BLaER1 (cell line): Measurements from ENCODE around the gene DOCK4.
"Not testable (repeated sequence)": the region's sequence is repeated elsewhere in the genome, so short reads cannot be mapped to it uniquely, and the experiment has no call there.

Experiments
- H3K27ac ChIP-seq: shearing (Covaris generic); formaldehyde crosslinking; 2 replicates; pipeline ENCODE4 v1.8.1; 2022
- H3K27me3 ChIP-seq: shearing (Covaris generic); formaldehyde crosslinking; 2 replicates; pipeline ENCODE4 v1.8.1; 2022
- H3K36me3 ChIP-seq: shearing (Covaris generic); formaldehyde crosslinking; 2 replicates; pipeline ENCODE4 v1.8.1; 2022
- H3K4me1 ChIP-seq: shearing (Covaris generic); formaldehyde crosslinking; 2 replicates; pipeline ENCODE4 v1.8.1; 2022
- H3K4me2 ChIP-seq: shearing (Covaris generic); formaldehyde crosslinking; 2 replicates; pipeline ENCODE4 v1.8.1; 2022
- H3K4me3 ChIP-seq: shearing (Covaris generic); formaldehyde crosslinking; 2 replicates; pipeline ENCODE4 v1.8.1; 2022
- H3K9ac ChIP-seq: shearing (Covaris generic); formaldehyde crosslinking; 2 replicates; pipeline ENCODE4 v1.8.1; 2022
- H3K9me3 ChIP-seq: shearing (Covaris generic); formaldehyde crosslinking; 2 replicates; pipeline ENCODE4 v1.8.1; 2022
- H4K20me1 ChIP-seq: shearing (Covaris generic); formaldehyde crosslinking; 2 replicates; pipeline ENCODE4 v1.8.1; 2022
- Cebpa-rat ChIP-seq: shearing (Covaris generic); IDR thresholded peaks from 2 replicates; pipeline ENCODE4 v1.8.1; 2022

DOCK4 gene, protein sequence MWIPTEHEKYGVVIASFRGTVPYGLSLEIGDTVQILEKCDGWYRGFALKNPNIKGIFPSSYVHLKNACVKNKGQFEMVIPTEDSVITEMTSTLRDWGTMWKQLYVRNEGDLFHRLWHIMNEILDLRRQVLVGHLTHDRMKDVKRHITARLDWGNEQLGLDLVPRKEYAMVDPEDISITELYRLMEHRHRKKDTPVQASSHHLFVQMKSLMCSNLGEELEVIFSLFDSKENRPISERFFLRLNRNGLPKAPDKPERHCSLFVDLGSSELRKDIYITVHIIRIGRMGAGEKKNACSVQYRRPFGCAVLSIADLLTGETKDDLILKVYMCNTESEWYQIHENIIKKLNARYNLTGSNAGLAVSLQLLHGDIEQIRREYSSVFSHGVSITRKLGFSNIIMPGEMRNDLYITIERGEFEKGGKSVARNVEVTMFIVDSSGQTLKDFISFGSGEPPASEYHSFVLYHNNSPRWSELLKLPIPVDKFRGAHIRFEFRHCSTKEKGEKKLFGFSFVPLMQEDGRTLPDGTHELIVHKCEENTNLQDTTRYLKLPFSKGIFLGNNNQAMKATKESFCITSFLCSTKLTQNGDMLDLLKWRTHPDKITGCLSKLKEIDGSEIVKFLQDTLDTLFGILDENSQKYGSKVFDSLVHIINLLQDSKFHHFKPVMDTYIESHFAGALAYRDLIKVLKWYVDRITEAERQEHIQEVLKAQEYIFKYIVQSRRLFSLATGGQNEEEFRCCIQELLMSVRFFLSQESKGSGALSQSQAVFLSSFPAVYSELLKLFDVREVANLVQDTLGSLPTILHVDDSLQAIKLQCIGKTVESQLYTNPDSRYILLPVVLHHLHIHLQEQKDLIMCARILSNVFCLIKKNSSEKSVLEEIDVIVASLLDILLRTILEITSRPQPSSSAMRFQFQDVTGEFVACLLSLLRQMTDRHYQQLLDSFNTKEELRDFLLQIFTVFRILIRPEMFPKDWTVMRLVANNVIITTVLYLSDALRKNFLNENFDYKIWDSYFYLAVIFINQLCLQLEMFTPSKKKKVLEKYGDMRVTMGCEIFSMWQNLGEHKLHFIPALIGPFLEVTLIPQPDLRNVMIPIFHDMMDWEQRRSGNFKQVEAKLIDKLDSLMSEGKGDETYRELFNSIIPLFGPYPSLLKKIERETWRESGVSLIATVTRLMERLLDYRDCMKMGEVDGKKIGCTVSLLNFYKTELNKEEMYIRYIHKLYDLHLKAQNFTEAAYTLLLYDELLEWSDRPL (N-terminal part only)

DNA sequence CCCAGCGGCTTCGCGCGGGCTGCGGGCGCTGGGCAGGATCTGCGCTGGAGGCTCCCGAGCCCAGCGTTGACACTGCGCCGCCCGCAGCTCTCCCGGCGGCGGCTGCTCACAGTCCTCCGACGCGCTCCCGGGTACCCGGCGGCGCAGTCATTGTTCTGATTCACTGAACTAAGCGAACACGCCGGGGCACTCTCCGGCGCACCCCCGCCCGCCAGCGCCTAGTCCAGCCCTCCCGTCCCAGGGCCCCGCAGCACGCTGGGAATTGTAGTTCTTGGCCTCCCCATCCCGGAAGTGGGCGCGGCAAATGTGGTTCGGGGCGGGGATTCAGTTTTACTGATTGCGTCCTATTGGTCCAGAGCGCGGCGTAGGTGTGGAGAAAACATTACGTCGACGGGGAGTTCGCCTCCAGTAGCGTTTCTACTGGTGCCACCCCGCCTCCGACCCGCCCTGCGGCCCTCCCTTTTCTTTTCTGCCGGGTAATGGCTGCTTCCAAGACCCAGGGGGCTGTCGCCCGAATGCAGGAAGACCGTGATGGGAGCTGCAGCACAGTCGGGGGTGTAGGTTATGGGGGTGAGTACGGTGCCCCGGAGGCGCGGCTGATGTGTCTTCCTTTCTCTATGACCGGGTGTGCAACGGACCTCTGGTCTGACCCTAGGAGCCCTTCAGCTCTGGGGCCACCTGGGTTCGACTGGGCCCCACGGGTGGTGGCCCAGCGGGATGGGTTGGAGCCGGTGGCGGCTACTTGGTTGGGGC lies at the start of gene DOCK4, which contains the start of gene ZNF277:
Gene DOCK4 (minus strand): TSS at position 162 of the 753 bp plus-strand sequence. CDS start 261 bp downstream, outside the sequence.
Gene ZNF277 (plus strand): TSS at position 458 of the 753 bp plus-strand sequence. CDS start 22 bp downstream, at position 480.
- TF ChIP-seq Cebpa-rat: no peak
- Histone ChIP-seq H4K20me1 (peaks cover 22% of the 10 kb centered on the region; the same call in 1 of the 2 replicates), H3K9ac (peak within 1 kb of the TSS; percentile 90), H3K4me3 (peak within 1 kb of the TSS; percentile 84), H3K4me1 (peaks cover 28% of the 10 kb centered on the region), H3K27ac (peak within 1 kb of the TSS; percentile 73), H3K4me2 (peak within 1 kb of the TSS; percentile 98), H3K36me3 (no peaks in the 10 kb centered on the region), H3K9me3 (no peaks in the 10 kb centered on the region), H3K27me3 (peaks cover 6% of the 10 kb centered on the region)

DNA sequence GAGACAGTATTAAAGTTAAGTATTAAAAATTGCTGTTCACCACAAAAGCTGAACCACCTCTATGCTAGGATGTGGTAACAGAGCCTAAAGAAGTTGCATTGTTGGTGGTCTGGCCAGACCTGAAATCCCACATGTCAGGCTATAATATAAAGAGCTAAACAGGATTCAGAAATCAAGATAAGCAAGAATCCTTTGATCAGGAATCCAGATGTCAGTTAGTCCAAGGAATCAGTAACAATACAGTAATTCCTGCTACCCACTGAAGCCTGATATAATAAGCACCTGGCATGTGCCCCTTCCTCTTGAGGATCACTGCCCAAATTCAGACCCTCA lies 49.2 kb upstream of the DOCK4 start:
- Histone ChIP-seq H3K36me3 (no peaks in the 10 kb centered on the region), H3K9me3 (no peaks in the 10 kb centered on the region), H3K27me3 (no peaks in the 10 kb centered on the region), H3K4me2 (peak overlapping the region; percentile 27; the same call in 1 of the 2 replicates), H3K9ac (no peak overlapping the region), H3K4me1 (peaks cover 15% of the 10 kb centered on the region), H4K20me1 (peaks cover 52% of the 10 kb centered on the region), H3K27ac (no peak overlapping the region), H3K4me3 (no peak overlapping the region)
- TF ChIP-seq Cebpa-rat: no peak

DNA sequence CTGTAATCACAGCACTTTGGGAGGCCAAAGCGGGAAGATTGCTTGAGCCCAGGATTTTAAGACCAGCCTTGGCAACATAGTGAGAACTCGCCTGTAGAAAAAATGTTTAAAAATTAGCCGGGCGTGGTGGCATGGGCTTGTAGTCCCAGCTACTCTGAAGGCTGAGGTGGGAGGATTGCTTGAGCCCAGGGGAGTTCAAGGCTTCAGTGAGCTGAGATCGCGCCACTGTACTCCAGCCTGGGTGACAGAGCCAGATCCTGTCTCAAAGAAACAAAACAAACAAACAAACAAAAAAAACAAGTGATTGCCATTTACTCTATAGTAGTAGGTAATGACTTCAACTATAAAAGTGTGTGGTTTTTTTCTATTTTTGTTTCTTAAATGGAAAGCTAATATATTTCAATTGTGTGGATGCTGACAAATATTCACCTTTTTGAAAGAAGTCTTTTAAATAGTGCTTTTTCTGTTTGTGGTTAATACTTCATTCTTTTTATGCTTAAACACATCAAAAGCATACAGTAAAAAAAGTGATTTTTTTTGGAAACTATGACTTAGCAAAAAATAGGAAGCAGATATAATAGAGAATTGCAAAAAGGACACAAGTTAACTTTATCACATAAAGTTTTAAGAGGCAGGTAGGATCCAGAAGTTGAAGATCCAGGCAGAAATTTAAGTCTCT lies 48.6 kb upstream of the DOCK4 start:
- Histone ChIP-seq H3K27ac (no peak overlapping the region), H3K9ac (no peak overlapping the region), H4K20me1 (peaks cover 47% of the 10 kb centered on the region), H3K36me3 (no peaks in the 10 kb centered on the region), H3K27me3 (no peaks in the 10 kb centered on the region), H3K4me1 (peaks cover 15% of the 10 kb centered on the region), H3K9me3 (no peaks in the 10 kb centered on the region), H3K4me2 (peak overlapping the region; percentile 27), H3K4me3 (no peak overlapping the region)
- TF ChIP-seq Cebpa-rat: no peak

DNA sequence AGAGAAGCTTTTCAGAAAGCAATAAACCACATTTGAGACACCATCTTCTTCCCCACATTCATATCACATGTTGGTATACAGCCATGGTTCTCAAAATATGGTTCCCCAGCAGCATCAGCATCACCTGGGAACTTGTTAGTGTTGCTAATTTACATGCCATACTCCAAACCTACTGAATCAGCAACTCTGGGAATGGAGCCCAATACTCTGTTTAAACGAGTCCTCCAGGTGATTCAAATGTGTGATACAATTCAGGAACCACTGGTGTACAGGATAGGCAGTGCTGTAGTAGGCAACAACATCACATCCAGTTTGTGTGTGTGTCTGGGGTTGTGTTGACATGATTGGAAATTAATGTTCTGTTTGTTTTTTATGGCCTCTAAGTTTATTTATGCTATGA lies 48.0 kb upstream of the DOCK4 start:
- peaks cover 15% of the 10 kb centered on the region for H3K4me1 ChIP-seq
- no peak for TF ChIP-seq Cebpa-rat
- H3K4me3 ChIP-seq: no peak overlapping the region
- H3K9ac ChIP-seq: no peak overlapping the region
- no peaks in the 10 kb centered on the region for H3K36me3 ChIP-seq
- no peak overlapping the region for H3K27ac ChIP-seq
- no peaks in the 10 kb centered on the region for H3K27me3 ChIP-seq
- peaks cover 41% of the 10 kb centered on the region for H4K20me1 ChIP-seq
- H3K9me3 ChIP-seq: no peaks in the 10 kb centered on the region
- H3K4me2 ChIP-seq: no peak overlapping the region

DNA sequence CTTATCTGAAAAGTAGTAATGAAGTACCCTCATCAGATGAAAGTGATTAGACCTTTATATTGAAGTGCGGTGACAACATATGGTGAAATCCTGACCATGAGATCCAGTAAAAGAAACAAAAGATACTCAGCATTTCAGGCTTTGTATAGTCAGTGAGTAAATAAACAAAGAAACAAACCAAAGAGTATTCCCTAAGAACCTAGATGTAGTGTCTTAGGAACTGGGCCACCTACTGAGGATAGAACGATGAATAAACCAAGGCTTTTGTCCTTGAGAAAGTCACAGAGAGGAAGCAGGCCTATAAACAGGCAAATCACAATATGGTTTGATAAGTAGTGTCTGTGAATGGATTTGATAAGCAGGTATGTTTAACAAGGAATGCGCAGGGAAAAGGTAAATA lies 46.5 kb upstream of the DOCK4 start:
- TF ChIP-seq Cebpa-rat: no peak
- no peaks in the 10 kb centered on the region for H3K36me3 ChIP-seq
- no peaks in the 10 kb centered on the region for H3K27me3 ChIP-seq
- no peaks in the 10 kb centered on the region for H3K9me3 ChIP-seq
- no peak overlapping the region for H3K9ac ChIP-seq
- peaks cover 39% of the 10 kb centered on the region for H4K20me1 ChIP-seq
- H3K27ac ChIP-seq: no peak overlapping the region
- peaks cover 15% of the 10 kb centered on the region for H3K4me1 ChIP-seq
- H3K4me2 ChIP-seq: no peak overlapping the region
- no peak overlapping the region for H3K4me3 ChIP-seq

DNA sequence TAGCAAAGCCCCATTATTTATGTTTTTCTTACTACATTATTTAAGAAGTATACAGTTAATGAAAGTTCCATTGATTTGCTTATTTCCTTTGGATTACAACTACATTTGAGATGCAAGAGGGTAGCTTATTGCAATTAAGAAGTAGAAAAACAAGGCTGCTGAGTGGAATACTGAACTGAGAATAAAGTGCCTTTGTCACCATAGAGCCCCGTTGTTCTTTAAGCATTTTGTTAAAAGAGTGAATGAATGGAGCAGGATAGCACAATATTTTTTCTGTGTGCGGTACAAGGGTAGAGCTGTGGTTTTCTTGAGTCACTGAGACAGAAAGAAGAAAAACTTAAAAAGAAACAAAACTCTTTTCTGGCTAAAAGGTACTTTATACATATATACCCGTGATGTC lies 45.9 kb upstream of the DOCK4 start:
- Histone ChIP-seq H3K4me1 (peaks cover 15% of the 10 kb centered on the region), H3K4me3 (no peak overlapping the region), H4K20me1 (peaks cover 37% of the 10 kb centered on the region), H3K36me3 (no peaks in the 10 kb centered on the region), H3K9me3 (no peaks in the 10 kb centered on the region), H3K9ac (no peak overlapping the region), H3K27me3 (no peaks in the 10 kb centered on the region), H3K27ac (no peak overlapping the region), H3K4me2 (no peak overlapping the region)
- TF ChIP-seq Cebpa-rat: no peak

DNA sequence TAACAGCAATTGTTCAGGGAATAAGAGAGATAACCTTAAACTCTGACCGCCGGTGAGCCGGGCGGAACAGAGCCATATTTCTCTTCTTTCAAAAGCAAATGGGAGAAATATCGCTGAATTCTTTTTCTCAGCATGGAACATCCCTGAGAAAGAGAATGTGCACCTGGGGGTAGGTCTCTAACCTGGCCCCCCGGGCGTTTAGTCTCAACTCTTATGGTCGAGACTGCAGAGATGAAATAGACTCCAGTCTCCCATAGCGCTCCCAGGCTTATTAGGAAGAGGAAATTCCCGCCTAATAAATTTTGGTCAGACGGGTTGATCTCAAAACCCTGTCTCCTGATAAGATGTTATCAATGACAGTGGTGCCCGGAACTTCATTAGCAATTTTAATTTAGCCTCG lies 43.8 kb upstream of the DOCK4 start:
- peaks cover 31% of the 10 kb centered on the region for H4K20me1 ChIP-seq
- H3K27ac ChIP-seq, H3K4me3 ChIP-seq, H3K9me3 ChIP-seq, H3K9ac ChIP-seq, H3K4me2 ChIP-seq, H3K4me1 ChIP-seq, H3K27me3 ChIP-seq, H3K36me3 ChIP-seq: not testable (repeated sequence)

DNA sequence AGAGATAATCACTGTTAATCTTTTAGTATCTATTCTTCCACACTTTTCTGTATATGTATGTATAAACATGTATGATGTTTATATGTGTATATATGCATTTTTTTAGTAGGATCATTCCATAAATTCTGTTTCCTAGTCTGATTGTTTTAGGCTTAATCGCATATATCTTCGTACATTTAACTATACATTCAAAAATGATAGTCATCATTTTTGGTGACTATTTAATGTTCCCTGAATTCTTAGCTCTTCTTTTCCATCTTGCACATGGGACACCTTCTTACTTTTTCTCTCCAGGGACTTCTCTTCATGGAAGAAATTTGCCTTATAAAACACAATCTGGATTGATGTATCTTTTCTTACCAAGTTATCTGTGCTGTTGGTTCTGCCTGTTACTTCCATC lies 42.4 kb upstream of the DOCK4 start:
- peaks cover 19% of the 10 kb centered on the region; the same call in 1 of the 2 replicates for H4K20me1 ChIP-seq
- H3K36me3 ChIP-seq: no peaks in the 10 kb centered on the region
- H3K9me3 ChIP-seq: no peaks in the 10 kb centered on the region
- no peak overlapping the region for H3K4me2 ChIP-seq
- H3K9ac ChIP-seq: no peak overlapping the region
- no peaks in the 10 kb centered on the region for H3K27me3 ChIP-seq
- H3K4me3 ChIP-seq: no peak overlapping the region
- H3K4me1 ChIP-seq: no peaks in the 10 kb centered on the region
- no peak for TF ChIP-seq Cebpa-rat
- H3K27ac ChIP-seq: no peak overlapping the region
